ENCODE data around the gene RWDD1.

Gene RWDD1

DNA sequence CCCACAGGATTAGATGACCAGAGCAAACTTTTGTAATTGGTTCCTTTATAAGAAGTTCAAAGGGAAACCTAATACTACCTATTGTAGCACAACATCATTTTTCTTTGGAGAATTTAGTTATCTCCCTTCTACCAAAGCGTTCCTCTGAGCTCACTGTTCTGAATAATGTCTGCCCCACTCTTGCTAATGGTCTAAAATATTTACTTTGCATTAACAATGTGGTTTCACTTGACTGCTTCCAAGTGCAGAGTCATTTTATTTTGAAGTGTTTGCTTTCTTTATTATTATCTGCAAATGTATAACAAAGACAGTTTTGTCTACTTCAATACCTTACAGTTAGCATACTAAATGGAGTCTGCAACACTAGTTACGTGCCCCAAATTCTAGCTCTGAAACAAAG is 40.9 kb upstream of the RWDD1 start:
- Histone ChIP-seq H3F3A (ENCODE audit: insufficient read depth, low read length) (no peaks in the 10 kb centered on the region), H3K36me3 (ENCODE audit: insufficient read depth, low read length) (no peaks in the 10 kb centered on the region), H3K9me3 (ENCODE audit: low read length) (no peaks in the 10 kb centered on the region), H3K79me2 (ENCODE audit: insufficient read depth, low read length) (no peaks in the 10 kb centered on the region), H3K9ac (ENCODE audit: low read length) (no peak overlapping the region), H3K4me3 (ENCODE audit: low read depth, low read length, poor library complexity, severe bottlenecking) (no peak overlapping the region), H3K9me2 (ENCODE audit: low read depth, low read length) (no peaks in the 10 kb centered on the region), H2AFZ (ENCODE audit: low read length) (no peak overlapping the region), H4K20me1 (ENCODE audit: insufficient read depth, low read length) (no peaks in the 10 kb centered on the region), H3K27ac (ENCODE audit: low read depth, low read length, poor library complexity, severe bottlenecking) (no peak overlapping the region), H3K4me1 (ENCODE audit: insufficient read depth, low read length, severe bottlenecking) (no peaks in the 10 kb centered on the region), H3K27me3 (ENCODE audit: insufficient read depth, low read length) (no peaks in the 10 kb centered on the region), H3K4me2 (ENCODE audit: low read length) (no peak overlapping the region)
- TF ChIP-seq, protein P1, sequence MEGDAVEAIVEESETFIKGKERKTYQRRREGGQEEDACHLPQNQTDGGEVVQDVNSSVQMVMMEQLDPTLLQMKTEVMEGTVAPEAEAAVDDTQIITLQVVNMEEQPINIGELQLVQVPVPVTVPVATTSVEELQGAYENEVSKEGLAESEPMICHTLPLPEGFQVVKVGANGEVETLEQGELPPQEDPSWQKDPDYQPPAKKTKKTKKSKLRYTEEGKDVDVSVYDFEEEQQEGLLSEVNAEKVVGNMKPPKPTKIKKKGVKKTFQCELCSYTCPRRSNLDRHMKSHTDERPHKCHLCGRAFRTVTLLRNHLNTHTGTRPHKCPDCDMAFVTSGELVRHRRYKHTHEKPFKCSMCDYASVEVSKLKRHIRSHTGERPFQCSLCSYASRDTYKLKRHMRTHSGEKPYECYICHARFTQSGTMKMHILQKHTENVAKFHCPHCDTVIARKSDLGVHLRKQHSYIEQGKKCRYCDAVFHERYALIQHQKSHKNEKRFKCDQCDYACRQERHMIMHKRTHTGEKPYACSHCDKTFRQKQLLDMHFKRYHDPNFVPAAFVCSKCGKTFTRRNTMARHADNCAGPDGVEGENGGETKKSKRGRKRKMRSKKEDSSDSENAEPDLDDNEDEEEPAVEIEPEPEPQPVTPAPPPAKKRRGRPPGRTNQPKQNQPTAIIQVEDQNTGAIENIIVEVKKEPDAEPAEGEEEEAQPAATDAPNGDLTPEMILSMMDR (IDR thresholded peaks at IDR 0.05; ENCODE audit: low read length) = no peak
- no peak for TF ChIP-seq EZH2 (IDR thresholded peaks at IDR 0.05; ENCODE audit: borderline replicate concordance, low read length)

DNA sequence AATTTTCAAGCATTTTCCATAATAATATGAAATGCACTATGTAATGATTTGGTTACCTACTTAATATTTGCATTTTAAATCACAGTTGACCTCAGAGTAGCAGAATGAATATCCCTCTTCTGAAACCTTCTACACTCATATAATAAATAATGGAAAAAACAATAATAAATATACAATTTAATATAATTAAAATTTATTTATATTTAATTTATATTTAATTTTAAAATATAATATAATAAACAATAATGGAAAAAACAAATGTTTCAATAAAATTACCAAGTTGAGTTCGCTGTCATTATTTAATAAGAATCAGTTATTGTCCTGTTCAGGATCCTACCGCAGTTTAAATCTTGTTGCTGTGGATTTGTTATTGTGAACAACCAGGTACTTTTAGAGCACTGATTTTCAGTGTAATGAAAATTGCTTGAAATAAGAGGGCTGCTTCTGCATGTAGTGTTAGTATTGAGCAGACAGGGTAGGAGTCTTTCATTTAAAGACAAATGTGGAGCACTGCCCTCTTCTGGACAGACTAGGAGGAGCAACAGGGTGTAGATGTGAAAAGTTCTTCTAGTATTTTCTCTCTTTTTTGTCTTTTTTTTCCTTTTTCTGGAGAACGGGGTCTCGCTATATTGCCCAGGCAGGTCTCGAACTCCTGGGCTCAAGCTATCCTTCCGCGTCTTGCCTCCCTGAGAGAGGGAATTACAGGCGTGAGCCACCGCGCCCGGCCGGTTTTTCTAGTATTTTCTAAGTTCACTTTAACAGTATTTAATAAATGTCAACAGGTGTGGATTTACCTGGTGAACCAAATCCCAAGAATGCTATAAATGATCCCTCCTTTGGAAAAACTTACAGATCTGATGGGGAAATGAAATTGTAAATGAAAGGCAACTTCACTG is 39.4 kb upstream of the RWDD1 start:
- H3K9ac ChIP-seq (ENCODE audit: low read length) = no peak overlapping the region
- no peaks in the 10 kb centered on the region for H3K36me3 ChIP-seq (ENCODE audit: insufficient read depth, low read length)
- H2AFZ ChIP-seq (ENCODE audit: low read length) = no peak overlapping the region
- no peaks in the 10 kb centered on the region for H3K9me2 ChIP-seq (ENCODE audit: low read depth, low read length)
- H3F3A ChIP-seq (ENCODE audit: insufficient read depth, low read length) = no peaks in the 10 kb centered on the region
- H3K9me3 ChIP-seq (ENCODE audit: low read length) = no peaks in the 10 kb centered on the region
- H3K4me3 ChIP-seq (ENCODE audit: low read depth, low read length, poor library complexity, severe bottlenecking) = no peak overlapping the region
- H3K4me1 ChIP-seq (ENCODE audit: insufficient read depth, low read length, severe bottlenecking) = no peaks in the 10 kb centered on the region
- H3K4me2 ChIP-seq (ENCODE audit: low read length) = no peak overlapping the region
- no peaks in the 10 kb centered on the region for H3K79me2 ChIP-seq (ENCODE audit: insufficient read depth, low read length)
- no peak overlapping the region for H3K27ac ChIP-seq (ENCODE audit: low read depth, low read length, poor library complexity, severe bottlenecking)
- TF ChIP-seq, protein P1 (IDR thresholded peaks at IDR 0.05; ENCODE audit: low read length) = peak; percentile 75
- no peak for TF ChIP-seq EZH2 (IDR thresholded peaks at IDR 0.05; ENCODE audit: borderline replicate concordance, low read length)
- H4K20me1 ChIP-seq (ENCODE audit: insufficient read depth, low read length) = no peaks in the 10 kb centered on the region
- H3K27me3 ChIP-seq (ENCODE audit: insufficient read depth, low read length) = no peaks in the 10 kb centered on the region

DNA sequence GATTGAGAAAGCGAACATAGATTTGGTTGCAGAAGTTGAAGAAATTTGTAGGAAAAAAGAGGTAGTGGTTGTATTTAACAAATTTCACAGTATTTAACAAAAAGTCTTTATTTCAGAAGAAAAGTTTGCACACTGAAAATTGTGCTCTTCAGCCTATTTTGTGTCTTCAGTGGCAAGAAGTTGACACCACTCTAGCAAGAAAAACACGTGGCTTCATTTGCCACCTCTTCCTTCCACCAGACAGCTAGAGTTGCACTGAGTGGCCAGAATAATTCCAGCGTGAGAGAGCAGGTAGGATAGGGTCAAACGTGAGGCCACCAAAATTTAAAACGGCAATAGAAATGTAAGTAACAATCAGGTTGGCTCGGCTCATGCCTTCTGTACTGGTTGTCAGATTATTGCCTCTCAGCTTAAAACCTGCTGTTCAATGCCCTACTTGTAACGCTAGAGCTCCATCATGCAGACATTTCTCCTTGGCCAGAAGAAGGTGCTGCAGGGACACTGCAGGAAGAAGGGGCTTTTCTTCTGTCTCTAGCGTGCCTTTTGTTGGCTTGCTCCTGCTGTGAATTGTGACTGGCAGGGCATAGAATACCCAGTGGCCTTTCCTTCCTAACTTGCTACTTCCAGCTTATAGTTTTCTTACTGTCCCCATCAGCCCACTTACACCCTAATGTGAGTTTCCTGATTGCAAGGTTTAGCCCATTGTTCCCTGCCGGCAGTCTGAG is 37.9 kb upstream of the RWDD1 start:
- Histone ChIP-seq H3K9ac (ENCODE audit: low read length) (no peak overlapping the region), H3K27me3 (ENCODE audit: insufficient read depth, low read length) (no peaks in the 10 kb centered on the region), H3K36me3 (ENCODE audit: insufficient read depth, low read length) (no peaks in the 10 kb centered on the region), H3K4me2 (ENCODE audit: low read length) (no peak overlapping the region), H4K20me1 (ENCODE audit: insufficient read depth, low read length) (no peaks in the 10 kb centered on the region), H3K9me3 (ENCODE audit: low read length) (no peaks in the 10 kb centered on the region), H2AFZ (ENCODE audit: low read length) (no peak overlapping the region), H3K4me1 (ENCODE audit: insufficient read depth, low read length, severe bottlenecking) (no peaks in the 10 kb centered on the region), H3K27ac (ENCODE audit: low read depth, low read length, poor library complexity, severe bottlenecking) (no peak overlapping the region), H3K79me2 (ENCODE audit: insufficient read depth, low read length) (no peaks in the 10 kb centered on the region), H3K9me2 (ENCODE audit: low read depth, low read length) (no peaks in the 10 kb centered on the region), H3K4me3 (ENCODE audit: low read depth, low read length, poor library complexity, severe bottlenecking) (no peak overlapping the region), H3F3A (ENCODE audit: insufficient read depth, low read length) (no peaks in the 10 kb centered on the region)
- TF ChIP-seq EZH2 (IDR thresholded peaks at IDR 0.05; ENCODE audit: borderline replicate concordance, low read length) = no peak
- TF ChIP-seq, protein P1 (IDR thresholded peaks at IDR 0.05; ENCODE audit: low read length) = no peak
